NCI-H2081 (cell line): ENCODE measurements around the gene UMAD1.
A peak's percentile ranks its signal among the peaks of the same experiment; 100 is the strongest.

Experiments used
- DNase-seq, 2 experiments: peaks; one replicate each; lab custom pipeline; 2025; lab: John Stamatoyannopoulos, UW

Gene UMAD1

DNA sequence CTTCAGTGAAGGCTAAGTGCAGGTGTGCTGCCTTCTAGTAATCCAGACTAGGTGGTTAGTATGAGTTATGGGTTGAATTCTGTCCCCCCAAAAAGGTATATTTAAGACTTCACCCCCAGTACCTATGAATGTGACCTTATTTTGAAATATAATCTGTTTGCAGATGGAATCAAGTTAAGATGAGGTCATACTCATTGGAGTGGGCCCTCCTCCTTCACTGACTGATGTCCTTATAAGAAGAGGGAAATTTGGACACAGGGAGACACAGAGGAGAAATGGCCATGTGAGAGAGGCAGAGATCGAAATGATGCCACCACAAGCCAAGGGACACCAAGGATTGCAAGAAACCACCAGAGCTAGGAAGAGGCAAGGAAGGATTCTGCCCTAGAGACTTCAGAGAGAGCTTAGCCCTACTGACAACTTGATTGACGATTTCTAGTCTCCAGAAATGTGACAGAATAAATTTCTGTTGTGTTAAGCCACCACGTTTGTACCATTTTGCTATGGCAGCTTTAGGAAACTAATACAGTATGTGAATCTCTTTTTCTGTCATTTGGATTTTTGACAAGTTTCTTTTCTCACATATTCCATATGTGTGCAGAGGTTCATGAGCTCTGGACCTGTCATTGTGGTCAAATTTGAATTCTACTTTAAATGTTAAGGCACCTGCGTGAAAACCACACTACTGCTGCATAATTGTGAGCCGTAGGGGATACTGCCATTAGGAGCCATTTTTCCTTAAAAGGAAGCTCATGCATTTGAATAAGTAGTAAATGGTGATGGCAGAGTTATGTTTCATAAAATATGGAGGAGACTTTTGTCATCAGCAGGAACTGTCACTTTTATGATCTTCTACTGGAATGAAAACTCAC, 80.4 kb downstream of the UMAD1 start:
- DNase-seq, result peak in 1 of 2 experiments; percentile 17

DNA sequence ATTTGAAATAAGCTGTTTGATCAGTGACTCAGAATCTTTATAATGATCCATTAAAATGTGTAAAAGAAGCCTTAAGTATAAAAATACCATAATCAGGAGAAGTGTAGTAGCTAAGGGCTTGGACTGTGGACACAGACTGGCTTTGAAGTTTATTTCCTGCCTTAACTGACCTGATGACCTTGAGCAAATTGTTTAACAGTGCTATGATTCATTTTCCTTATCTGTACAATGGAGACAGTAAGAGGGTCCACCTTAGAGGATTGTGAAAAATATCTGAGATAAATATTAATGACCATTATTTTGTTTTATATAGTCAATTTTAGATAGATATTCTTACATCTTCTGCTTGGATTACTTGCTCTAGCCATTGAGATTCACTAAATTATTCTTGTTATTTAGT, 91.2 kb downstream of the UMAD1 start:
- no peak for DNase-seq

DNA sequence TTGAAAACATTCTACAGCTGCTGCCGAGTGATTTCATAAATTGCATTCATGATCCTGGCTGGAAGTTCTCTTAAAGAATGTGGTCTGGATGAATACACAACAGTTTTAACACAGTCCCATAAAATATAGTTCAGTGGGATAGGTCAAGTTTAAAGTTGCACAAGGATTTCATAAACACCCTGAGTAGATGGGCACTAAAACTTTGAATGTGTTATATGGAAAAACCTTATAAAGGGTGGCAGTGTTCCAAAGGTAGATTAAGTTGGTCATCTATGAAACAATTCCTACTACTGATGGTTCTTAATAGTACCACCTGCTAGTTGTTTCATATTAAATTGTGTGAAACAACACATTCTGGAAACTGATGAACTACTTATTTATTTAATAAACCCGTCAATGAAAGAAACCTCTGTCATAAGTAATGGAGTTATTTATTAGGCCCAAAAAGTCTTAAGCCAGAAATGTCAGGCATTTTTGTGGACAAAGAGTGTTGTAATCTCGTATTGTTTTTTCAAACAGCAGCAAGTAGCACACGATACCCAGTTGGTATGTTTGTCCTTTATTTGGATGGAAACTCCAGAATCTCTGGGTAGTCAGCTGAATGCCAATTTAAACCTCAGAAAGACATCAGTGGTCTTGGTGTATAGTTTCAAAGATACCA, 92.2 kb downstream of the UMAD1 start:
- no peak for DNase-seq

DNA sequence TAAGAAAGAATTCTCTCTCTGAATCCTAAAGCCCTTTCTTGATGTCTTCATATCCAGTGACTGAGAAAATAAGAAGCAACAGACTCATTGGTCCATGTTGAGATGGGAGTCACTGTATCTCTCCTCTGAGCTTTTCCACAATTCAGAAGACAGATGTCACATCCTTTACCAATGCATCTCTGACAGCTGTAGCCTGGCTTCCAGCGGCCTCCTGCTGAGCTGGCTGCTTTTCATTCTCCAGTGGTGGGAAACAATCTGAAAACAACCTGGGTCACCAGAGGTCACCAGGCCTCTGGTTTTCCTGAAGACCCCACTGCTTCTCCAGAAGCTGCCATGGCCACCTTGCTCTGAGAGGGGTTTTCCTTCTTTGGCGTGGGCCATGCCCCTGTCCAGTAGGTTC, 96.1 kb downstream of the UMAD1 start:
- DNase-seq, result no peak

DNA sequence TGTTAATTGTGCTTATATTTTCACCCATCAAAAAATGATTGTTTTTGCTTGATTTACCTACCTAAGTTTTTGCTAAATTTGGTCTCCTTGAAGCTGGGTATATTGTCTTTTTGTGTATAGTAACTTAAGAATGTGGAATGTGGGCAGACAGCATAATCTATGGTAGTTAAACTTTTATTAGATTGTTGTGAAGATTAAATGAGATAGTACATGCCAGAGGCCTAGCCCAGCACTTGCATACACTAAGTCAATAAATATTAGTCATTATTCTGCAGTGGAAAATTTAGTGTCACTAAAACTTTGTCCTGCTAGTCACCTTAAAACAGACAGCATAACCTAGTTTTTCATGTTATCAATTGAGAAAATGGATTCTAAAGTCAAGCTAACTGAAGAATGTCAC, 97.1 kb downstream of the UMAD1 start:
- DNase-seq, result no peak

DNA sequence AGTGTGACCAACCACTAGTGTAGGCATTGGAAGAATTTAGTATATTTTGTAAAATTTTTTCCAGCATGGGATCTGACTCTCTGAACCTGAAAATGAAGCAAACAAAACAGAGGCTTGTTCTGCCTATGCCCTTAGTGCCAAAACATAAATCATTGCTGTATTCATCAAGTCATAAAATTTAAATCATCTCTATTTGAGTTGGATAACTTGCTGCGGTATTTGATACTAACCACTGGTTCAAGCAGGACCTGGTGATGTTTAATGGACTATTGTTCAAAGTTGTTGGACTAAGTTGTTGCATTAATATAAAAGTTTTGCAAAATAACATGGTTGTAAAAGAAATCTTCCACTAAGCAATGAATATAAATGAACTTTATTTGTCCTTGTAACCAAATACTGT, 97.6 kb downstream of the UMAD1 start:
- DNase-seq, result peak in 1 of 2 experiments; percentile 17

DNA sequence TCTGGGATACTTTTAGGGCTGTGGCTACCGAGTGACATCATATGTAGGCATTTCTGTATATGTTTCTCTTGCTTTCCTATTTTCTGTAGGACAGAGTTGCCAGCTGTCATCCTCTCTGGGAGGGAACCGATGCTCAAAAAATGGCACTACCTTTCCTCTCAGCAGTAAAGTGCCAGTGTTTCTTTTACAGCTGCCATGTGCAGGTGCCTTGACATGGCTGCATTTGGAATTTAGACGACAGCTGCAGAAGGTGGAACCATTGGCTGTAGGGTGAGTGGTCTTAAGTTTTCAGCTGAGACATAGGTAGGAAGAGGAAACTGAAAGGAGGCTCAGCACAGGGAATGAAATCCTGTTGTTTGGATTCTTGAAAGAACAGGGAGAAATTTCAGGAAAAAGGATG, 98.1 kb downstream of the UMAD1 start:
- no peak for DNase-seq

DNA sequence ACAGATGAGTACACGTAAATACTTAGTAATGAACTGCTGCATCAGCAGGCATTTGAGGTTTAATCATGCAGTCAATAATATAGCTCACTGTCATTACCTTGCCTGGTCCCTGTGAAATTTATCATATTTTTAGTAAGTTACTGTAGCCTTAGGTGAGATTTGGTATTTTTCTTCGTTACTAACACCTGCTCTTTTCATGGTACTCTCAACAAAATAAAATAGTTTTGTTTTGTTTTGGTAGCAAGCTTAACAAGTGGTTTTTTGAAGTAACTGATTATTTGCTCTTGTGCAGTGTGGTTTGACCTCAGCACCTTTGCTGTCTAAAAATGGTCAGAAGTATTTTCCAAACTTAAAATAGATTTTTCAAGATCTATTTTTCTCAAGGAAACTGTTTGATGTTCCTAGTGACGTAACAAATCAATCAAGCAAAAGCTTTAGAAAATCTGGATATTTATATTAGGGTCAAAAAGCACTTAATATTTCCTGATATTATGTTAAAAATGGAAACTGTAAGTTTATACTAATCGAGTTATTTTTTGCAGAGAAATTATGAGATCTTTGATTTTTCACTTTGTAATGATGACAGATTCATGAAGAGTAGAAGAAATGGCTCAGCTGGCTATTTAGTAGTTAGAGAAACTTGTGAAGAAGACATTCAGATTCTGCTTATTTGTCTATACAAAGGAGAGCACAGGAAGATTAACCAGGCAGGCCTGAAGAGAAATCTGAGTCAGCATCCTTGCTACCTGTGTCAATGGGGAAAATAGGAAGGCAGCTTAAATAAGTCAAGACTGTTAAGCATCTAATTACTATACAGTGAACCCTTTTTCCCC, 98.9 kb downstream of the UMAD1 start:
- no peak for DNase-seq

DNA sequence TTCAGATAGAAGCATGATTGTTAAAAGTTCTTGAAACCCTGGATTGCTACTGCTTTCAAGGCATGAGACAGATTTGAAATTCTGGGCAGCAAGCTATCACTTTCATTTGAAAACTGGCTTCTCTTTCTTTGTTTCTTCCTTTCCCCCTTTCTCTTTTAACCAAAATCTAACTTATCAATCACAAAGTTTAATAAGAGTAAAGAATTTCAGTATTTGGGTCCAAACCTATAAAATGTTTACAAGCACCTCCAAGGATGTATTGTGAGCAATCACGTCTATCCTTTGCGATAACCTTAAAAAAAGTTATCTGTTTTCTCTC, 99.4 kb downstream of the UMAD1 start:
- DNase-seq, result no peak

DNA sequence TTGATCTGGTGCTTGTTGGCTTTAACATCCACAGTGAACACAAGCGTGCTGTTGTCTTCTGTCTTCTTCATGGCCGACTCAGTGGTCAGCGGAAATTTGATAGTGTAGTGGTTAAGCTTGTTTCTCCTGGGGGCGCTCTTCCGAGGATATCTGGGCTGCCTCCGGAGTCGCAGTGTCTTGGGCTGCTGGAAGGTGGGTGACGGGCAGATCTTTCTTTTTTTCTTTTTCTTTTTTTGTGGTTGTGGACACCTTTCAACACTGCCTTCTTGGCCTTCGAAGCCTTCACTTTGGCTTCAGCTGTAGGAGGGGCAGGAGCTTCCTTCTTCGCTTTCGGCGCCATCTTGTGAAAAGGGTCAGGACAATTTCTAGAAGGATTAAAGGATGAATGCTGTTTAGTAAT, 101.7 kb downstream of the UMAD1 start:
- DNase-seq, result peak in 1 of 2 experiments; percentile 19

DNA sequence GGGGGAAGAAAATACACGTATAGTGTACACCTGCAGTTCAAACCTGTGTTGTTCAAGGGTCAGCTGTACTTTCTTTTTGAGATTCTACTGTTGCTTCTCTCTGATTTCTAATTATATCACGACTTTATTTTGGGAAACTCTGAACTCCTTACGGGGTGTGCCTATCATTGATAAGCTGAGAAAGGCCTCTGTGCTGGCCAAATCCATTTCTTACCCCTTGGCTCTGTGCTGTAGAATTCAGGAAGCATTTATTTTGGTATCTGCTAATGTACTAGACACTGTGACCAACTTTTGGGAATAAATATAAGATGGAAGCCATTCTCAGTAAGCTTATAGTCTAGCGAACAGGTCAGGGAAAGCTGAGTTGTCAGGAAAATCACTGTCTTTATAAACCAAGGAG, 104.7 kb downstream of the UMAD1 start:
- DNase-seq, result no peak

DNA sequence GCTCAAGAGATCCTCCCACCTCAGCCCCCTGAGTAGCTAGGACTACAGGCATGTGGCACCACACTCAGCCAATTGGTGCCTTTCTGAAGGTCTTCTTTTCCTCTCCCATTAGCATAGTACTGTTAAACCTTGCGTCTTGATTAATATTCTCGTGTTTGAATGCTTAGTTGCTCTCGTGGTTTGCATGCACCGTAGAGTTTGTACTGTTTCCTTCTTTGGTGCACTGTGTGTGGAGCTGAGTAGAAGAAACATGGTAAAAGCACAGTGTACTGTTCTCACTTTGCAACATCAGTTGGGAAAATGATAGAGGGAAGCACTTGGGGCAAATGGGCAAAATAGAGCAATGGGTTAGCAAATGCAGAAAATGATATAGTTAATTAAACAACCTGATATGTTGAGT, 105.4 kb downstream of the UMAD1 start:
- no peak for DNase-seq

DNA sequence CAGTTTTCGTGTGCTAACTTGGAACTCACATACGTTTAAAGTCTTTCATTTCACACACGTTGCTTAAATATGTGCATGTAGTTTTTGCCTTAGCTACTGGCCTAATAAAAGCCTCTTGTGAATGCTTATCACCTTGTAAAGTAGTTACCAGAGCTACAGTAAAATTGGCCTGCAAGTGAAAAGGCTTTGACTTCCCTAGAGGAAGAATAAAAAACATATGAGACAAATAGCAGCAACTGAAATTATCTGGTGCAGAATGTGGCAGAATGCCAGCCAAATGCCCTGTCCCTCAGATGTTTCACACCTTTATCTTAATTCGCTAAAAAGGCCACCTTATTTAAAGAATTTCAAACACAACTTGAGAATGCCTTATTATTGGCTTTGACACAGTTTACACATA, 105.9 kb downstream of the UMAD1 start:
- peak; percentile 7 to 59 for DNase-seq

DNA sequence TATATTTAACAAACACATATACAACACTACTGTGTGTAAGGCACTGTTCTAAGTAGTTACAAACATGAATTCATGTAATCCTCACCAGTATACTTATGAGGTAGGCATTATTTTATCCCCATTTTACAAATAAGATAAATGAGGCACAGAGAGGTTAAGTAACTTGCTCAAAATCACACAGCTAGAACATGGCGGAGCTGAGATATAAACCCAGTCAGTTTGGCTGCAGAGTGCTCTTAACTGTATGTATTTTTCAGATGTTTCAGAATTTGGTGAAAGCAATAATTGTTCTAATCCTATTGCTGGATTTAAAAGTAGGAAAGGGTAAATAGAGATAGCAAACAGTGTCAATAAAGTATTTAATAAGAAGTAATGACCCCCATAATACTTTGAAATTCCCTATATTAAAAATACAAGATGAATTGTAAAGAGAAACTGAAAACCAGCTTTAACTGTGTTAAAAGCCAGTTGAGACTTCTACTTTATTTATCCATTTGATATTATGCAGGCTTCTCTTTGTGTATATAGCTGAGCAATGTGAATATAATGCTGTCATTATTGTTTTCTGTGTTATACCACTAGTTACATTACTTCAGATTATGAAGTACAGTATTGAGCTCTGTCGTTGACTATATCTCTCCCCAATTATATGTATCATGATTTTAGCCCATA, 110.2 kb downstream of the UMAD1 start:
- DNase-seq, result no peak

DNA sequence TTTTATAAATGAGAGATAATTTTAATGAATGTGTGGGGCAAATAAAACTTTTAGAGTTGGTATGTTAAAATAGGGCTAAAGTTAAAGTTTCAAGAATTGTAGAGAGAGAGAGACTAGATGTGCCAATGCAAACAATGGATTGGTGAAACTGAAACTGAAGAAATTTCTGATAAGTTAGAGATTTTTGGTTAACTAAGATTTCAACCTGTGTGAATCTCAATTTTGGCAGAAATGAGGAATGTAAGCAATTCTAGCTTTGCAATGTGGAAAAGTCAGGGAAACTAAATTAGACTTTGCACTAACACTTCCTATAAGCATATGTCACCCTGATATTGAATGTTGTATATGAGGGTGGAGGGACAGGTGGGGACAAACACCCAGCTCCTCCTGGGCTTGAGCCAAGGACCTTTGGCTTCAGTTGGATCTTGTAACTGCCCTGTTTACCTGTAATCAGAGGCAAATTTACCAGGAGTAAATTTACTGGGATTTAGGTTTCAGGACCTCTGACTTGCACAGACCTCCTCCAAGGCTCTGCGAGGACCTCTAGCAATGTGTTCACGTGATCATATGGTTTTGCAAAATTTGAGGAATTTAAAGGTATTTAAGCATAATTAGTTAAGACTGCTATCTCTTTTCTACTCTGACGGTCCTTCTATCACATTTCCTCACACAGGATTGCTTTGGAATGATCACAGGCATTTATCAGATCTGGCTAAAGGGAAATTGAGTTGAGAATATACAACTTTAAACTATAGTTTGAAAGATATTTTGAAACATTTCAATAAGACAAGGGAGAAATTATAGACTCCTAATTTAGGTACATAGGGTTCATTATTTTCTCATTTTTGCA, 110.9 kb downstream of the UMAD1 start:
- no peak for DNase-seq

DNA sequence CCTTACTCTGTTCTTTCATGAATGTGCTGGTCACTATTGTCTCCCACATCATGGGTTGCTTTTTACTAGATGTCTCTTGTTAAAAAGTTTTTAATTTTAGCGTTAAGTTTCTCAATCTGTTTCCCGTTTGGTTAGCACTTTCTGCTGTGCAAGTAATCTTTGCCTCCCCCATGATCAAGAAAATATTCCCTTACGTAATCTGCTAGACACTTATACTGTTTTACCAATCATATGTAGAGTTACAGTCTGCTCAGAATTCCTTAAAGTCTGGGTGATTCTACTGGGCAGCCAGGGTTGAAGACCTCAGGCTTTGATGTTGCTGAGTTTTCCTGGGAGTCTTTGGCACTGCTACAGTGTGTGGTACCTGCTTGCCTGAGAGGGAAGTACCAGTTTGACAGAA, 116.0 kb downstream of the UMAD1 start:
- DNase-seq, result no peak

DNA sequence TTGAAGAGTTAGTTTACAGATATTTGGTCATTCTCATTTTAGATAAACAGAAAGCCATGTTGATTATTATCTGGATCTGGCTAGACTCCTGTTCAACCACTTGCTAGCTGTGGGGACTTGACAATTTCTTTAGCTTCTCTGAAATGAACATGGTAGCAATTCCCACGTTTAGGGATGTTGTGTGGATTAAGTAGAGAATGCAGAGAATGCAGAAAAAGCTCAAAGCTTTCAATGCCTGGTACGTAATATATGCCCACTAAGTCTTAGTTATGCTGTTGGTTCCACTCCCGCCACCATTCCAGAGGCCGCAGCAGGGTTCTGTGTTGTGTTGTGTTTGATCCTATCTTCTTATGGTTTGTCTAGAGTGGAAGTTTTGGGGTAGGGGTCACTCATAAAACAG, 117.0 kb downstream of the UMAD1 start:
- DNase-seq, result no peak

DNA sequence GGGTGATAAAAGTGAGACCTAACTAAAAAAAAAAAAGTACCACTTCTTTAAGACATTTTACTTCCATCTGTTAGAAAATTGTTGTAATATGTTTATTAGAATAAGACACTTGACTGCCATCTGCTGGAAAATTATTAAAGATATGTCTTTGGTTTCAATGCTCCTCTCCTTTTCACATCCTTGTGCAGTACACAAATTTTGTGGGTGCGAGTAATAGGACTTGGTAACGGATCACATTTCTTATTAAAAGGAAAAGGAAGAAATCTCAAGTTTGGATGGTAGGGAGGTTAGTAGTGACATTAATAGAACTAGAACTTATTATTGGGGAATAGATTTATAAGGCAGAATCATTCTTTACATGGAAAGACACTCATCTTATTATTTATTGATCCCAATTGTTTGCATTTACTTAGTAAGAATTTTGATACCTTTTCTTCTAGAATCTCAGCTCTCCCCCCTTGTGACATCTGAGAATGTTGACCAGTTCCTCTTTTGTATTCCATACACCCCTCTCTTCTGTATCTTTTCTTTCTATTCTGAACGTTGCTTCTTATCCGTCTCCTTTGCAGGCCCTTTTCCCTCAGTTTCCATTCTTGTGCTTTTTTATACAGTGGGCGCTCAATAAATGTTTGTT, 120.9 kb downstream of the UMAD1 start:
- peak; percentile 11 to 50 for DNase-seq

DNA sequence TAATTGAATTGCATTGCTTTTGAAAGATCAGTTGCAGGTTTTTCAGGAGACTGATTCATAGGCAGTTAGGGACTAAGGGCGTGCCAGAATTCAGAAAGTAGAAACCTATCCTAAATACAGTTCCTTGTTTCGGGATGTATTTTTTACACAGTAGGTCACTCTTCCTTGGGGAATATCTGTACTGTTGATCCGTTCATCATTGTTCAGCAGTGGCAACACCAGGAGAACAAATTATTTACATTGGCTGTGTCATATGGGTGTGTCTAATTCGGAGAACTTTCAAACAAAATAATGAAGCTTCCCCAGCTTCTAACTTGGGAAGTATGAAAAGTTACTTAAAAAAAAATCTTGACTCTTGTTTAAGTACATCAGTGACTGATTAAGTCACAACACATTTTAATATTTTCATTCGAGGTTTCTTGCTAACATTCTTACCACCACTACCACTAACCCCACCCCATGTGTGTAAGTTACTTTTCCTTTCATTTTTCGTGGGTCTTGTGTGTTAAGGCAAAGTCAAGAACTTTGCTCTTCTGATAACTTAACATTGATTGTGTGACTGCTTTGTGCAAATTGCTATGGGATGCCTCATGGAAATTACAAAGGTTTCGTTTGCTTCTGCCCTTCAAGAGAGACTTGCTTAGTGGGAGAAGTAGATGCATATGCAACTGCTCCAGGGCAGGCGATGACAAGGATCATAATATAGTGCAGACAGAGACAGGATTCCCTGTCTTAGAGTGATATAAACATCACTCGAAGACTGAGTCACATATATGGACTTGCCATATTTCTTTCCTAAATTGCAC, 121.6 kb downstream of the UMAD1 start:
- no peak for DNase-seq
